Ramos (cell line): ENCODE results near the gene EFNA2.

Experiments
- in situ Hi-C: fragments of 300-500 bp; cut with MboI; formaldehyde crosslinking; loops from one replicate; pipeline ENCODE4 v1.14.3; 2022; ENCODE audit warnings: low sequenced_read_pairs; ENCODE audit not compliant: unreplicated experiment

EFNA2 gene

DNA sequence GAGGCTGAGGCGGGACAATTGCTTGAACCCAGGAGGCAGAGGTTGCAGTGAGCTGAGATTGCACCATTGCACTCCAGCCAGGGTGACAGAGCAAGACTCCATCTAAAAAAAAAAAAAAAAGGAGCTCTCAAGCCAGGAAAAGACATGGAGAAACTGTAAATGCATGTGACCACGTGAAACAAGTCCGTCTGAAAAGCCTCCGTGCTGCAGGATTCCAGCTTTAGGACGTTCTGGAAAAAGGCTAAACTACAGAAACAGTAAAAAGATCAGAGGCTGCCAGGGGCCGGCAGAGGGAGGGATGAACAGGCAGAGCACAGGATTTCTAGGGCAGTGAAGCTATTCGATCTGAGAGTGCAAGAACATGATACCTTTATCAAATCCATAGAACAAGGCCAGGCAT lies 57.4 kb downstream of the EFNA2 start:
- in situ Hi-C loops, result no loop called here

- in situ Hi-C loops, result no loop called here
Observed at GRCh38 chr19:1349211-1349610, 63.5 kb downstream of the EFNA2 start.

DNA sequence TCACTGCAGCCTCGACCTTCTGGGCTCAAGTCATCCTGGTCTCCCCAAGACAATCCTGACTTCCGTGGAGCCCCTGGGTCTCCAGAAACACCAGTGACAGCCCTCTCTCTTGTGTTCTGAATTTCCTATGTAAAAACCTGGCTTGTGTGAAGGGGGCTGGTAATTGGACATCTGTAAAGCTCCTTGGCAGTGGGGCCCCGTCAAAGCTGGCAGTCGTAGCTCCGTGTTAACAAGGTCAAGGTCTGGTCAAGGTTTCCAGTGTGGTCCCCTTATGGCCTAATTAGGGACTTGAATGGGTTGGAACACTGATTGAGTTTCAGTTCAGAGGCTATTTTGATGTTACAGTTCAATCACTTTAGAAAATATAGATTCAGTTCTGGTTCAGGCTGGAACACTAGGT lies 65.2 kb downstream of the EFNA2 start:
- in situ Hi-C loops, result no loop called here
